GM12892 (cell line): ENCODE data around the gene TMPRSS9.

ENCODE experiments used
- POLR2A ChIP-seq: IDR thresholded peaks from 2 replicates; pipeline ENCODE4 v1.6.1; 2011; ENCODE audit warnings: low read depth, low read length, control low read depth
- POLR2AphosphoS5 ChIP-seq: IDR thresholded peaks from 2 replicates; pipeline ENCODE4 v1.6.1; 2011; ENCODE audit warnings: low read depth, low read length, control low read depth

DNA sequence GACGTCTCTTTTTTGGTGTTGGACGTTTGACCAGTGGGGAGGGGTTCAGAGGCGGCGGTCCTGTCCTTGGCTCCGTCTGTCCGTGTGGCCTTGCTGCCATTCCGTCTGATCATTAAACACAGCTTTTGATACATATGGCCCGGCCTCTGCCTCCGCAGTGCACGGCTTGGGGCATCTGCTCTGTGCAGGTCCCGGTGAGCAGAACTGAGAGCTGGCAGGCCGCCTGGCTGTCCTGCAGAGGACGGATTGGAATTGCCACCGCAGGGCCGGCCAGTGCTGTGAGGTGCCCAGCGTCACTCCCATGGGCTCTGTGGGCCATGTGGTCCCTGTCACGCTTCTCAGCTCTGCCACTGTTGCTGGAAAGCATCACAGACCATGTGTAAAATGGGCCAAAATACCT is 5.4 kb upstream of the TMPRSS9 start:
- TF ChIP-seq POLR2AphosphoS5: no peak
- no peak for TF ChIP-seq POLR2A
